ENCODE measurements around the gene LAMA2.
A peak's percentile ranks its signal among the peaks of the same experiment; 100 is the strongest.
"Not testable (repeated sequence)": the region's sequence is repeated elsewhere in the genome, so short reads cannot be mapped to it uniquely, and the experiment has no call there.

The LAMA2 gene

DNA sequence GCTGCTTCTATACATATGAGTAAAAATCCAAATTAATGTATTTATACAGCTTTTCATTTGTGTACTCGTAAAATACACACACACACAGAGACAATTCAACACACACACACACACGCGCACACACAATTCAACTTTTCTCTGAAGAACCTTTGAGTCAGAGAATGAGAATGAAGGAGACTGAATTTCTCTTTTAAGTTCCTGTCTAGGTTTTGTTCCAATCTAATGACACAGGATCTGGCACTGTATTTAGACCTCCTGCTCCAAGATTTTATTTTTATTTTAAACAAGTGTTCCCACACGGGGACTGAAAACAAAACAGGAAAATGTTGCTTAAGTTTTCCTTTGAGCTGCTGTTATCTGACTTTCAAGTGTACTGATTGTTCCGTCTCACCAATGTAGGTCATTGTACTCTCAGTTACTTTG lies 250.8 kb downstream of the LAMA2 start:
- no peak for DNase-seq

DNA sequence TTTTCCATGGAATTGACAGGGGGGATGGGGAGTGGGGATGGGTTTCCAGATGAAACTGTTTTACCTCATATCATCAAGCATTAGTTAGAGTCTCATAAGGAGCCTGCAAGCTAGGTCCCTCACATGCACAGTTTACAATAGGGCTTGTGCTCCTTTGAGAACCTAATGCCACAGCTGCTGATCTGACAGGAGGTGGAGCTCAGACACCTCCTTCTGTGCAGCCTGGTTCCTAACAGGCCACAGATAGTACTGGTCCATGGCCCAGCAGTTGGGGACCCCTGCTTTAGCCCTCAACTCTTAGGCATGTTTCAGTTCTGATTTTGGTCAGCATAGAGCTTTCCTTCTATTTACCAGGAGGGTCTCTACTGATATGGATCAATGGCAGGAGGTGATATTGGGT lies 251.6 kb downstream of the LAMA2 start:
- DNase-seq: no peak

DNA sequence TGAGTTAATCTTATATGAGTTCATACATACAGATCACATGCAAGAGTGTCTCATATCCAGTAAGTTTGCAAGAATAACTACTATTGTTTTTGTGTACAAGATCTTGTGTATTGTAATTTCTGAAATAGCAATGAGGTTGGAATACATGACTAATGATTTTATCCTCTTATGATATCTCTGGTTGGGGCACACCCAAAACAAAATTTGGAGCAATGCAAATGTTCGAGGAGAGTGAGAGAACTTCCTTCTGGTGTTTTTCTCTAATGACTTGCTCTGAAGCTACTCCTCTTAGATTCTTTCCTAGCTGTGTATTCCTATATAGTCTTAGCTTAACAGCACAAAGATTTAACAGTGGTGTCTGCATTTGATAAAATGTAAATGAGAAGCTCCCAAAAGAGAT lies 252.5 kb downstream of the LAMA2 start:
- DNase-seq: no peak

GRCh38 chr6:129136751-129137150 lies 253.8 kb downstream of the LAMA2 start:
- DNase-seq: no peak

GRCh38 chr6:129138739-129139405 lies 255.9 kb downstream of the LAMA2 start:
- DNase-seq: no peak

GRCh38 chr6:129140526-129140925 lies 257.6 kb downstream of the LAMA2 start:
- DNase-seq: no peak

DNA sequence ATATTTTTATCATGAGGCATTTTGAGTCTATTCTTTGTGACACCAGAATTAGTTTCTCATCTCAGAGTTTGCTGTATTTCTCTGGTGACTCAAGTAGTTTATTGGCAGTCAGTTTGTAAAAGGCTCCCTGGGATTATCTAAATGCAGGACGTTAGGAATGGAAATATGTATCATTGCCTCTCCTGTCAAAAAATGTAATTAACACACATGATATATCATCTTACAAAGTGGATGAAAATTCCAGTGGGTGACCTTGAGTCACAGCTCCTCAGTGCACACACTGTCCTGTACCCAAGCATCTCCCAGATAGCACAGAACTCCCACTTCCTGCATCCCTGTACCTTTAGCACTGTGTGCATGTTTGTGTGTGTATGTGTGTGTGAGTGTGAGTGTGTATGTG lies 258.6 kb downstream of the LAMA2 start:
- DNase-seq: no peak

GRCh38 chr6:129146902-129147301 lies 264.0 kb downstream of the LAMA2 start:
- peak; percentile 16 for DNase-seq

DNA sequence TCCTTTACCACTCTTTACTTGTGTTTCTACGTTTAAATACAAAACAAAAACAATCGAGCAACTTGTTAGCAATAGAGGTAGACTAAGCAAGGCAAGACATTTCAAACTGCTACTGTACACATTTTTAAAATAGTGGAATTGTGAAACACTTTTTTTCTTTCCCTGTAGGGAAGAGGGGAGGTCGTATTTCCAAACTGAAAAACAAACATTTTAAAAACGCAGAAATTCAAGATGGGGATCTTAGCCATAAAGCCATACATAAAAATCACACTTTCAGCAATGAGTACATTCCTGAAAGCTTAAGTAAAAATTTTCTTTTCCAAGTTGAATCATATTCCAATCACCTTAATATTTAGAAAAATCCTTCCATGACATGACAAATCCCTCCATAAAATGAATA lies 267.6 kb downstream of the LAMA2 start:
- DNase-seq: no peak

DNA sequence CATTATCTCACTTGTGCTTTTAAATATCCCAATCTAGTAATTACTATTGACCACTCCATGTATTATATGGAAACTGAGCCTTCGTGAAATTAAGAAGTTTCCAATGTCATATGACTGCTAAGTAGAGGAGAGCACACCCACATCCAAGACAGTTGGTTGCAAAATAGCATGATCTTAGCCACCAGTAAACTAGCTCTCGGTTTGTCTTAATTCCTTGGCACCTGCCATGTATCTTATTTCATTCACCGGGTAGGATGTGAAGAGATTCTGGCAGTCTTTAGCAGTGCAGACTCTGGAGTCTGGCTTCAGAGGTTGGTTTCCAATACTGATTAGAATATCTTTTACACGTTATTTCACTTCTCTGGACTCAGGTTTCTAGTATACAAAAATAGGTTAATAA lies 270.3 kb downstream of the LAMA2 start:
- DNase-seq: no peak

- DNase-seq: not testable (repeated sequence)
These were observed 276.3 kb downstream of the LAMA2 start for GRCh38 chr6:129159242-129159641.

GRCh38 chr6:129162605-129163004 lies 279.7 kb downstream of the LAMA2 start:
- DNase-seq: no peak

GRCh38 chr6:129163551-129163950 lies 280.6 kb downstream of the LAMA2 start:
- DNase-seq: no peak

DNA sequence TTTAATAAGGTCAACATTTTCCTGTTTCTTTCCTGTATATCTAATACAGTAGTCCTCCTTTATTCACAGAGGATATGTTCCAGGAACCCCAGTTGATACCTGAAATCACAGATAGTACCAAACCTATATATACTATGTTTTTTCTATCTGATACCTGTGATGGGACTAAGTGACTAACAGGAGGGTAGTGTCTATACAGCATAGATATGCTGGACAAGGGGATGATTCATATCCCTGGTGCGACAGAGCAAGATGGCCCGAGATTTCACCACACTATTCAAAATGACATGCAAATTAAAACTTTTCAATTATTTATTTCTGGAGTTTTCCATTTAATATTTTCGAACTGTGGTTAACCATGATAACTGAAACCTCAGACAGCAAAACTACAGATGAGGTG lies 281.1 kb downstream of the LAMA2 start:
- no peak for DNase-seq

GRCh38 chr6:129172279-129172995 lies 289.5 kb downstream of the LAMA2 start:
- not testable (repeated sequence) for DNase-seq

DNA sequence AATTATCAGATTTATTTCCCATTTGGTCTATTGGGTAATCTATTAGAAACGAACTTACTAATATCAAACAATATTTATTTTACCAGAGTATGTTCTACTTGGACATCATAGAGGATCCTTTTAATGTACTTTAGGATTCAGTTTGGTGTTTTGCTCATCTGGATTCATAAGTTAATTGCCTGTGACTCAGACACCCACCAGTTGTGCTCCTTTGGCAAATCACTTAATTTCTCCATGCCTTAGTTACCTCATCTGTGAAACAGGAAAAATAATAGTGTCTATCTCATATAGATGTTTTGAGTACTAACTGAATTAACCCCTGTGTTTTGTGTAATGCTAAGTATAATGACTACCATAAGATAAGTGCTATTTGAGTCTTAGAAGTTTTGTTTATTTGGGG lies 292.1 kb downstream of the LAMA2 start:
- DNase-seq: no peak

GRCh38 chr6:129177801-129178200 lies 294.9 kb downstream of the LAMA2 start:
- no peak for DNase-seq

GRCh38 chr6:129179283-129179682 lies 296.3 kb downstream of the LAMA2 start:
- DNase-seq: no peak

DNA sequence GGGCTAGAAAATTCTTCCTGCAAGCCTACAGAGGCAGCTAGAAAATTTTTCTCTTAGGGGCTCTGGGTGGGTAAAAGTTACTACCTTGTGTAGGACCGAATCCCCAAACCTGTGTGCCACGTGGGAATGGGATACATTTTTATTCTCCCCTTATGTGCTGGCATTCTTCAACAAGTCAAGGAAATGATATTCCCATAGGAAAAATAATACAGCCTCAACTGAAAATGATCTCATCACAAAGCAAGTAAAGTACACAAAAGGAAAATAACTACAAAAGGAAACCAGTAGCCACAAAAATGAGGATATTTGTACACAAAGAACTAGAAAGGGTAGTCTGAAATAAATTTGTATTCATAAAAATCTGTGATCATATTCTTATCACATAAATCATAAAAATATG lies 298.1 kb downstream of the LAMA2 start:
- no peak for DNase-seq

- DNase-seq: no peak
These were observed 300.3 kb downstream of the LAMA2 start for GRCh38 chr6:129183187-129183591.

- no peak for DNase-seq
These were observed 300.9 kb downstream of the LAMA2 start for GRCh38 chr6:129183681-129184301.

- DNase-seq: no peak
These were observed 301.4 kb downstream of the LAMA2 start for GRCh38 chr6:129184324-129184723.

- no peak for DNase-seq
These were observed 301.9 kb downstream of the LAMA2 start for GRCh38 chr6:129184808-129185366.

DNA sequence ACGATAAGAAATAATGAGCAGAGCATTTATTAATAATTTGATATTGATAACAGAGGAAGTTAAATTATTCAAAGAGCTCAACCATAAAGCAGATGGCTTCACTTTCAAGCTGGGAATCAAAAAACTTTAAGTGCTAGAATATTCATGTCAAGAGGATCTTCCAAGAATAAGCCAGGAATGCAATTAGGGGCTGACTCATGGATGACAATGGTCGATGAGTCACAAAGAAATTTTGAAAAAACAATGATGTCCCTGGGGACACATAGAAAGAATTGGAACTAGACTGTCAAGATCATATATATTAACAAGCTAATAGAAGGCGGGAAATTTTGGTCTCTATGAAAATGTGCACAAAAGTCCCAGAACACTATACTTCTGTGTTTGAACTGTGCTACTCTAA lies 304.1 kb downstream of the LAMA2 start:
- DNase-seq: no peak
